Neural crest cell (in vitro differentiated cells): ENCODE measurements around the gene TAL2. TPM values are rescaled to one million over a fixed set of nuclear protein-coding genes. Genes with fewer than 3 reads are reported as not detected.

Source experiments
- DNase-seq: peaks from one replicate; pipeline ENCODE4 v3.0.0; 2021; ENCODE audit warnings: low read depth, mixed read lengths, low spot score
- H3K27ac Mint-ChIP-seq: one replicate; pipeline ENCODE4 v1.8.0; 2021; ENCODE audit warnings: mild to moderate bottlenecking, mixed read lengths; ENCODE audit not compliant: unreplicated experiment
- H3K27me3 Mint-ChIP-seq: 2 replicates; pipeline ENCODE4 v1.8.0; 2021; ENCODE audit warnings: low read depth, mild to moderate bottlenecking, mixed read lengths
- H3K36me3 Mint-ChIP-seq: 2 replicates; pipeline ENCODE4 v1.8.0; 2021; ENCODE audit warnings: low read depth, mild to moderate bottlenecking, mixed read lengths
- H3K4me1 Mint-ChIP-seq: 2 replicates; pipeline ENCODE4 v1.8.0; 2021; ENCODE audit warnings: mixed read lengths
- H3K4me3 Mint-ChIP-seq: one replicate; pipeline ENCODE4 v1.8.0; 2021; ENCODE audit warnings: mild to moderate bottlenecking, mixed read lengths
- H3K9me3 Mint-ChIP-seq: 2 replicates; pipeline ENCODE4 v1.8.0; 2021; ENCODE audit warnings: mixed read lengths
- total RNA-seq: library from RNA; stranded (reverse); gene quantifications from 2 replicates; pipeline ENCODE4 v1.2.1, GENCODE V29; 2021
- TF ChIP-seq, protein P1 (sequence below): fragments of 200-600 bp; sonication (generic); conservative IDR thresholded peaks from 2 replicates; pipeline ENCODE4 v1.5.0; 2021; ENCODE audit warnings: antibody characterized with exemption, mild to moderate bottlenecking

Gene TAL2
- total RNA-seq, 1 donor from 2014 or later = 8.4 TPM

DNA sequence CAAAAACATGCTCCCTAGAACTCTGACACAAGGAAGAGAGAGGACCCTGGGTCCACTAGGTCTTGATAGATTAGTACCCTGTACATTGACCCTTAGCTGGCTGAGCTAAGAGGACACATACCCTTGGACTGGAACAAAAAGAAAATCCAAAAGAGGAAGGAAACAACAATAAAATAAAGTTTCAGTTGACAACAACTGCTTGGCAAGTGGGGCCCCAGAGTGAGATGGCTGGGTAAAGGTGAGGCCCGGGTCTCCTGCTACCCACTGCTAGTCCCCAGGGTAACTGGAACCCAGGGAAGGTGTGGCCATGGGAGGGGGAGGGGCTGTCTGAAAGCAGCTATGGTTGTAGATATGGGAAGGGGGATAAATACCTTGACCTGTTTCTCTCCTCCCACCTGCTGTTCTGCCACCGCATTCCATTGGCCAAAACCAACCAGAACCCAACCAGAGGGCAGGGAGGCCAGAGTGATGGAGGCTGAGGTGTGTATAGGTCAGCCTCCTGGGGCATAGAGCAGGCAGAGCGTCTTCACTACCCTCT lies 11.7 kb downstream of the TAL2 start:
- Mint-ChIP-seq H3K9me3 (no peaks in the 10 kb centered on the region), H3K27me3 (no peaks in the 10 kb centered on the region), H3K4me1 (peaks cover 31% of the 10 kb centered on the region), H3K27ac (no peak overlapping the region), H3K4me3 (no peak overlapping the region), H3K36me3 (no peaks in the 10 kb centered on the region)
- TF ChIP-seq, protein P1, sequence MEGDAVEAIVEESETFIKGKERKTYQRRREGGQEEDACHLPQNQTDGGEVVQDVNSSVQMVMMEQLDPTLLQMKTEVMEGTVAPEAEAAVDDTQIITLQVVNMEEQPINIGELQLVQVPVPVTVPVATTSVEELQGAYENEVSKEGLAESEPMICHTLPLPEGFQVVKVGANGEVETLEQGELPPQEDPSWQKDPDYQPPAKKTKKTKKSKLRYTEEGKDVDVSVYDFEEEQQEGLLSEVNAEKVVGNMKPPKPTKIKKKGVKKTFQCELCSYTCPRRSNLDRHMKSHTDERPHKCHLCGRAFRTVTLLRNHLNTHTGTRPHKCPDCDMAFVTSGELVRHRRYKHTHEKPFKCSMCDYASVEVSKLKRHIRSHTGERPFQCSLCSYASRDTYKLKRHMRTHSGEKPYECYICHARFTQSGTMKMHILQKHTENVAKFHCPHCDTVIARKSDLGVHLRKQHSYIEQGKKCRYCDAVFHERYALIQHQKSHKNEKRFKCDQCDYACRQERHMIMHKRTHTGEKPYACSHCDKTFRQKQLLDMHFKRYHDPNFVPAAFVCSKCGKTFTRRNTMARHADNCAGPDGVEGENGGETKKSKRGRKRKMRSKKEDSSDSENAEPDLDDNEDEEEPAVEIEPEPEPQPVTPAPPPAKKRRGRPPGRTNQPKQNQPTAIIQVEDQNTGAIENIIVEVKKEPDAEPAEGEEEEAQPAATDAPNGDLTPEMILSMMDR = no peak
- no peak for DNase-seq

DNA sequence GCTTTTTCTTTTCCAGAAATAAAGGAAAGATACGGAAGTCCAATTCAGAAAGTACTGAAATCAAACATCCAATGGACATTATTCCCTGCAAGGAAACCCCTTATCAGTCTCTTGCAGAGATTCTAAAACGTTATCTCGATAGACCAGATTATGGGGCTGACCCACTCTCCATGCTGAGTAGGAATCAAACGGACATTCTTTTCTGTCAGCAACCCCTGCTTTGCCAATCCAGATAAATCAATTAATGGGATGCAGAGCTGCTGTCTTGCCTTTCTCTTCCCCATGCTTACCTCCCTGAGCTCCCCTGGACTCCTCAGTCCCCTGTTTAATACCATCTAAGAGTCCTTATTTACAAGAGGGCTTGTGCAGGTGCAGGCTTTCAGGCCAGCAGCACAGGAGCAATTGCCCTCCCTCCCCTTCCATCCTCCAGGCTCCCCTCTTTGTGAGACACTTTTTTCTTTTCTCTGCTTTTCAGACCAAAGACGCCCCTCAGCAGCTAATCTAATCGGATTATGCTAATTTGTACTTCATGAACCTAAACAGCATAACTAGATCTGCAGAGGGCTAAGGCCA lies 14.2 kb downstream of the TAL2 start:
- no peak overlapping the region for H3K4me3 Mint-ChIP-seq
- H3K9me3 Mint-ChIP-seq = no peaks in the 10 kb centered on the region
- H3K27ac Mint-ChIP-seq = peak overlapping the region; percentile 19
- no peak for DNase-seq
- H3K27me3 Mint-ChIP-seq = no peaks in the 10 kb centered on the region
- H3K36me3 Mint-ChIP-seq = no peaks in the 10 kb centered on the region
- peaks cover 24% of the 10 kb centered on the region for H3K4me1 Mint-ChIP-seq
- TF ChIP-seq, protein P1 = no peak

DNA sequence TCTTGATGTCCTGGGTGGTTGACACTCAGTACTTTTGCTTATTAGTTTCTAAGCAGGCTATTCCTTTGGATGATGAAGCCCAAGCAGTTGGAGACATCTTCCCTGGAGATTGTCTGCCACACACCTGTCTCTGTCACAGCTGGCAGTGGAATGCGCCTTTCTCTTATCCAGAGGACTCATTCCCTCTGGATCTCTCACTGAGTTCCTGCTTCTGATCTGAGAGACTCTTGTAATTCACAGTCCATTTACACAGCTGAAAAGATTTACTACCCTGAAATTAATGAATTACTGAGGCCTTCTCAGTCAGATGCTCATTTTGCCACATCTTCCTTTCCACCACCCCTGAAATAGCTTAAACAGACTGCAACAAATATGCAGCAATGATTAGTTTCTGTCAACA lies 15.9 kb downstream of the TAL2 start:
- Mint-ChIP-seq H3K36me3 (no peaks in the 10 kb centered on the region), H3K9me3 (no peaks in the 10 kb centered on the region), H3K27ac (no peak overlapping the region), H3K27me3 (no peaks in the 10 kb centered on the region), H3K4me3 (no peak overlapping the region), H3K4me1 (peaks cover 24% of the 10 kb centered on the region)
- TF ChIP-seq, protein P1 = no peak
- no peak for DNase-seq

DNA sequence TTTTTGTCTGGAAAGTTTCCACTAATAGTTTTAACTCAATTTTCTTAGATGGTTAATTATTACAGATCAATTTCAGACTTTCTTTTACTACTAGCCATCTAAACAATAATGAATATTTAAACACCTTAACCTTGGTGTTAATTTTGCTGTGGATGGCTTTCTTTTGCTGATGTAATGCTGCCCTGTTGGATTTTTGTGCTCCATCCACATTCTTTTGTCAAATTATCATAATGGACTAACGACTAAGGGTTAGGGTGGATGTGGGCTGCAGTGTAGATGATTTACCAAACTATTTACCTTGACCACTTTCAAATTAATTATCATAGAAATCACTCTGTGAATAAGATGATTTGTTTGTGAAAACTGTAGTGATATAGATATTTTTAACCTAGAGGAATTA lies 16.5 kb downstream of the TAL2 start:
- TF ChIP-seq, protein P1 = no peak
- H3K27me3 Mint-ChIP-seq = no peaks in the 10 kb centered on the region
- DNase-seq = no peak
- H3K9me3 Mint-ChIP-seq = no peaks in the 10 kb centered on the region
- H3K27ac Mint-ChIP-seq = no peak overlapping the region
- H3K4me1 Mint-ChIP-seq = peaks cover 24% of the 10 kb centered on the region
- no peaks in the 10 kb centered on the region for H3K36me3 Mint-ChIP-seq
- H3K4me3 Mint-ChIP-seq = no peak overlapping the region

DNA sequence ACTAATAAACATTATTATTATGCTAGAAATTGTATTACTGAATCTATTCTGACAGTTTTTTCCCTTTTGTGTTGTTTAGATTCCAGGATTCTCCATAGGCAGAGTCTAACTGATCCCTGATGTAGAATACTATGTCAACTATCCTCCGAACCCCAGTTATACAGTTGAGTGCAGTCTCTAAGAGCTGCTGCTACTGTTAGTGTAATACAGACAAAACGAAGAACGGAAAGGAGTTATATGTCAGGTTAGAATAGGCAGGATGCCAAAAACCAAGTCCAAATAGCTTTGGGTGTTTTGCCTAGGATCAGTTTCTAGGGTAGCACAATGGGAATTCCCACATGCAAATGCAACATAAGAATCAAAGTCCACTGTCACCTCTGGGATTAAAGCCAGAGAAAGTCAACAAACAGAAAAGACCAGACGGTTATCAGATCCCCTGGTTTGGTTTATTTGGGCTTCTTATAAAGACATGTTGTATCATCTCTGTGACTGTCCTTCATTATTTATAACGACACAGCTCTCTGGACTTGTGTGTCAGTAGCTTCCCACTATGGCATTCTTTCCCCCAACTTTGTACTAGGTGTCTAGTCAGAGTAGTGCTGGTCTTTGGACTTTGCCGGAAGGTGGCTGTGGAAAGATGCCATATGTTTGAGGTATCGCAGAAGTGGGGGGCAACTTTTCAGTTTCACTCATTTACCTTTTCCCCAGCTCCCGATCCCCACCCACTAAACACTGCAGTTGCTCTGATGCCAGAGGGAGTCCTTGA lies 17.2 kb downstream of the TAL2 start:
- H3K27ac Mint-ChIP-seq = no peak overlapping the region
- H3K36me3 Mint-ChIP-seq = no peaks in the 10 kb centered on the region
- H3K9me3 Mint-ChIP-seq = no peaks in the 10 kb centered on the region
- H3K4me3 Mint-ChIP-seq = no peak overlapping the region
- H3K27me3 Mint-ChIP-seq = no peaks in the 10 kb centered on the region
- H3K4me1 Mint-ChIP-seq = peaks cover 24% of the 10 kb centered on the region
- no peak for DNase-seq
- TF ChIP-seq, protein P1 = no peak
